Activated T-cell treated with anti-CD3 and anti-CD28 coated beads, Interleukin-2, amount 50 U/mL, for 72 hours (primary cell): ENCODE results near the gene CD63. TPM values are rescaled to one million over a fixed set of nuclear protein-coding genes. Genes with fewer than 3 reads are reported as not detected.

Source experiments
- ATAC-seq, 2 donors: fragments of 150-1000 bp; cut with Tn5 transposase; replicated peaks in 1 of 2; 2 replicates each; pipeline ENCODE4 v1.10.0; 2021; ENCODE audit warnings: moderate library complexity in 2 of 2, mild to moderate bottlenecking in 1 of 2
- DNase-seq, 2 donors: peaks; one replicate each; pipeline ENCODE4 v3.0.0; 2021 to 2022; ENCODE audit warnings: mixed read lengths in 1 of 2
- H3K27ac Mint-ChIP-seq: one replicate; pipeline ENCODE4 v1.8.0; 2022; ENCODE audit warnings: mild to moderate bottlenecking, moderate library complexity, mixed read lengths
- H3K27me3 Mint-ChIP-seq: one replicate; pipeline ENCODE4 v1.8.0; 2022; ENCODE audit warnings: low read depth, mixed read lengths
- H3K36me3 Mint-ChIP-seq, 2 donors: one replicate each; pipeline ENCODE4 v1.8.0; 2022; ENCODE audit warnings: mixed read lengths in 2 of 2, mild to moderate bottlenecking in 1 of 2; ENCODE audit not compliant: insufficient read depth in 2 of 2
- H3K4me1 Mint-ChIP-seq: one replicate; pipeline ENCODE4 v1.8.0; 2022; ENCODE audit warnings: low read depth, mixed read lengths
- H3K4me3 Mint-ChIP-seq, 2 donors: one replicate each; pipeline ENCODE4 v1.8.0; 2022; ENCODE audit warnings: mild to moderate bottlenecking in 2 of 2, mixed read lengths in 2 of 2, moderate library complexity in 2 of 2
- H3K9me3 Mint-ChIP-seq, 2 donors: one replicate each; pipeline ENCODE4 v1.8.0; 2022; ENCODE audit warnings: mixed read lengths in 2 of 2
- total RNA-seq, 2 donors: library from RNA; stranded (reverse); gene quantifications; one replicate each; pipeline ENCODE4 v1.2.3, GENCODE V29; 2022

Gene CD63
- total RNA-seq, 2 donors from 2014 or later, result 122 to 154 TPM

- Mint-ChIP-seq H3K27ac (no peak overlapping the region), H3K9me3 (no peaks in the 10 kb centered on the region), H3K4me1 (peaks cover 24% of the 10 kb centered on the region), H3K36me3 (peaks cover 0 to 2% of the 10 kb centered on the region in 2 donors), H3K27me3 (no peaks in the 10 kb centered on the region), H3K4me3 (no peak overlapping the region)
- DNase-seq, result no peak
- no peak for ATAC-seq
These were observed 5.1 kb downstream of the CD63 start for GRCh38 chr12:55723516-55724225.

GRCh38 chr12:55722948-55723347, 5.9 kb downstream of the CD63 start:
- Mint-ChIP-seq H3K4me3 (no peak overlapping the region), H3K27ac (no peak overlapping the region), H3K9me3 (no peaks in the 10 kb centered on the region), H3K36me3 (peaks cover 0 to 2% of the 10 kb centered on the region in 2 donors), H3K27me3 (no peaks in the 10 kb centered on the region), H3K4me1 (peaks cover 31% of the 10 kb centered on the region)
- ATAC-seq, result no peak
- no peak for DNase-seq

- peaks cover 32% of the 10 kb centered on the region for H3K4me1 Mint-ChIP-seq
- no peak overlapping the region for H3K4me3 Mint-ChIP-seq
- DNase-seq, result no peak
- no peaks in the 10 kb centered on the region for H3K27me3 Mint-ChIP-seq
- ATAC-seq, result no peak
- peaks cover 0 to 2% of the 10 kb centered on the region in 2 donors for H3K36me3 Mint-ChIP-seq
- no peaks in the 10 kb centered on the region for H3K9me3 Mint-ChIP-seq
- H3K27ac Mint-ChIP-seq, result no peak overlapping the region
These were observed 7.1 kb downstream of the CD63 start for GRCh38 chr12:55721601-55722213.

GRCh38 chr12:55720894-55721444, 7.8 kb downstream of the CD63 start:
- no peak for DNase-seq
- no peak overlapping the region for H3K4me3 Mint-ChIP-seq
- no peaks in the 10 kb centered on the region for H3K9me3 Mint-ChIP-seq
- no peak for ATAC-seq
- peaks cover 0 to 1% of the 10 kb centered on the region in 2 donors for H3K36me3 Mint-ChIP-seq
- H3K4me1 Mint-ChIP-seq, result peaks cover 25% of the 10 kb centered on the region
- H3K27ac Mint-ChIP-seq, result no peak overlapping the region
- no peaks in the 10 kb centered on the region for H3K27me3 Mint-ChIP-seq

- DNase-seq, result no peak
- Mint-ChIP-seq H3K27ac (no peak within 1 kb of the TSS), H3K27me3 (no peaks in the 10 kb centered on the region), H3K4me3 (no peak within 1 kb of the TSS), H3K4me1 (peaks cover 34% of the 10 kb centered on the region), H3K9me3 (no peaks in the 10 kb centered on the region), H3K36me3 (no peaks in the 10 kb centered on the region)
- no peak for ATAC-seq
These were observed 8.7 kb downstream of the CD63 start, which contains the start of gene RDH5 for GRCh38 chr12:55720071-55720564. Gene RDH5 (plus strand): TSS chr12:55720393. CDS start chr12:55721185, 792 bp downstream.

- Mint-ChIP-seq H3K4me3 (no peak overlapping the region), H3K27ac (no peak overlapping the region), H3K4me1 (peaks cover 36% of the 10 kb centered on the region), H3K9me3 (no peaks in the 10 kb centered on the region), H3K36me3 (no peaks in the 10 kb centered on the region), H3K27me3 (no peaks in the 10 kb centered on the region)
- DNase-seq, result no peak
- no peak for ATAC-seq
These were observed 9.4 kb downstream of the CD63 start for GRCh38 chr12:55719371-55719770.

GRCh38 chr12:55718624-55719275, 10.1 kb downstream of the CD63 start:
- ATAC-seq (no peak), DNase-seq (no peak)
- peak overlapping the region in 1 of 2 donors; percentile 29 for H3K4me3 Mint-ChIP-seq
- peak overlapping the region; percentile 11 for H3K27ac Mint-ChIP-seq
- peaks cover 36% of the 10 kb centered on the region for H3K4me1 Mint-ChIP-seq
- H3K36me3 Mint-ChIP-seq, result no peaks in the 10 kb centered on the region
- no peaks in the 10 kb centered on the region for H3K9me3 Mint-ChIP-seq
- no peaks in the 10 kb centered on the region for H3K27me3 Mint-ChIP-seq

GRCh38 chr12:55718015-55718414, 10.8 kb downstream of the CD63 start:
- peaks cover 36% of the 10 kb centered on the region for H3K4me1 Mint-ChIP-seq
- H3K4me3 Mint-ChIP-seq, result peak overlapping the region; percentile 98
- H3K9me3 Mint-ChIP-seq, result no peaks in the 10 kb centered on the region
- H3K27me3 Mint-ChIP-seq, result no peaks in the 10 kb centered on the region
- peak overlapping the region; percentile 39 for H3K27ac Mint-ChIP-seq
- H3K36me3 Mint-ChIP-seq, result no peaks in the 10 kb centered on the region
- DNase-seq (no peak), ATAC-seq (no peak)

GRCh38 chr12:55717011-55718007, 11.5 kb downstream of the CD63 start:
- peak overlapping the region; percentile 99 for H3K27ac Mint-ChIP-seq
- DNase-seq, result peak; percentile 57 to 67
- peaks cover 36% of the 10 kb centered on the region for H3K4me1 Mint-ChIP-seq
- H3K36me3 Mint-ChIP-seq, result no peaks in the 10 kb centered on the region
- ATAC-seq, result peak; percentile 65 to 68
- H3K9me3 Mint-ChIP-seq, result no peaks in the 10 kb centered on the region
- no peaks in the 10 kb centered on the region for H3K27me3 Mint-ChIP-seq
- peak overlapping the region; percentile 98 for H3K4me3 Mint-ChIP-seq

- no peaks in the 10 kb centered on the region for H3K9me3 Mint-ChIP-seq
- no peaks in the 10 kb centered on the region for H3K27me3 Mint-ChIP-seq
- DNase-seq (no peak), ATAC-seq (no peak)
- H3K4me3 Mint-ChIP-seq, result peak overlapping the region; percentile 98
- H3K36me3 Mint-ChIP-seq, result no peaks in the 10 kb centered on the region
- H3K4me1 Mint-ChIP-seq, result peaks cover 36% of the 10 kb centered on the region
- H3K27ac Mint-ChIP-seq, result peak overlapping the region; percentile 99
These were observed 12.2 kb downstream of the CD63 start for GRCh38 chr12:55716582-55716957.

GRCh38 chr12:55715833-55716581, 12.8 kb downstream of the CD63 start, which contains the start of gene BLOC1S1:
Gene BLOC1S1 (plus strand): TSS chr12:55716046. CDS start chr12:55716052, 6 bp downstream.
- DNase-seq (peak; percentile 95 to 96), ATAC-seq (peak; percentile 91 to 92)
- Mint-ChIP-seq H3K27me3 (no peaks in the 10 kb centered on the region), H3K36me3 (no peaks in the 10 kb centered on the region), H3K4me1 (peaks cover 36% of the 10 kb centered on the region), H3K9me3 (no peaks in the 10 kb centered on the region), H3K4me3 (peak within 1 kb of the TSS; percentile 98), H3K27ac (peak within 1 kb of the TSS; percentile 99)
